ENCODE measurements around the gene MCEE.
"Not testable (repeated sequence)": the region's sequence is repeated elsewhere in the genome, so short reads cannot be mapped to it uniquely, and the experiment has no call there.

MCEE gene

GRCh38 chr2:71125506-71126294, 4.3 kb downstream of the MCEE start:
- no peak for FAIRE-seq

GRCh38 chr2:71122387-71123298, 7.4 kb downstream of the MCEE start:
- no peak for FAIRE-seq

GRCh38 chr2:71121479-71121878, 8.6 kb downstream of the MCEE start:
- no peak for FAIRE-seq

GRCh38 chr2:71120195-71120594, 9.8 kb downstream of the MCEE start:
- FAIRE-seq, result no peak

GRCh38 chr2:71117063-71117462, 13.0 kb downstream of the MCEE start:
- no peak for FAIRE-seq

GRCh38 chr2:71113843-71114242, 16.2 kb downstream of the MCEE start:
- no peak for FAIRE-seq

- FAIRE-seq, result no peak
Measured at GRCh38 chr2:71108091-71108490, 21.9 kb downstream of the MCEE start.

GRCh38 chr2:71106463-71106862, 23.6 kb downstream of the MCEE start:
- FAIRE-seq, result not testable (repeated sequence)

GRCh38 chr2:71103809-71104208, 26.2 kb downstream of the MCEE start:
- FAIRE-seq, result no peak

GRCh38 chr2:71102981-71103681, 26.9 kb downstream of the MCEE start:
- FAIRE-seq, result no peak

- FAIRE-seq, result no peak
Measured at GRCh38 chr2:71101656-71102055, 28.4 kb downstream of the MCEE start.

GRCh38 chr2:71100195-71100964, 29.6 kb downstream of the MCEE start:
- FAIRE-seq, result peak; percentile 95

GRCh38 chr2:71092491-71093260, 37.4 kb downstream of the MCEE start:
- FAIRE-seq, result not testable (repeated sequence)

- FAIRE-seq, result not testable (repeated sequence)
Measured at GRCh38 chr2:71091808-71092207, 38.2 kb downstream of the MCEE start.

- not testable (repeated sequence) for FAIRE-seq
Measured at GRCh38 chr2:71089475-71089874, 40.6 kb downstream of the MCEE start.

- not testable (repeated sequence) for FAIRE-seq
Measured at GRCh38 chr2:71085325-71086003, 44.6 kb downstream of the MCEE start.

GRCh38 chr2:71083752-71084312, 46.2 kb downstream of the MCEE start:
- FAIRE-seq, result not testable (repeated sequence)

GRCh38 chr2:71083297-71083696, 46.7 kb downstream of the MCEE start:
- FAIRE-seq, result not testable (repeated sequence)

GRCh38 chr2:71082402-71083252, 47.4 kb downstream of the MCEE start:
- FAIRE-seq, result no peak

GRCh38 chr2:71078624-71079023, 51.4 kb downstream of the MCEE start:
- no peak for FAIRE-seq
